Kasumi-1 (cell line): ENCODE results near the gene SLAIN2.

Source experiments
- DNase-seq, 2 experiments: peaks; one replicate each; lab custom pipeline; 2025; lab: John Stamatoyannopoulos, UW

The SLAIN2 gene

GRCh38 chr4:48369771-48370170 lies 28.4 kb downstream of the SLAIN2 start:
- no peak for DNase-seq

GRCh38 chr4:48370260-48371134 lies 29.2 kb downstream of the SLAIN2 start:
- no peak for DNase-seq

GRCh38 chr4:48372272-48372671 lies 30.9 kb downstream of the SLAIN2 start:
- DNase-seq, result no peak

GRCh38 chr4:48375651-48376304 lies 34.4 kb downstream of the SLAIN2 start:
- no peak for DNase-seq

- no peak for DNase-seq
Measured at GRCh38 chr4:48379587-48380180, 38.4 kb downstream of the SLAIN2 start.

GRCh38 chr4:48380583-48381167 lies 39.3 kb downstream of the SLAIN2 start:
- DNase-seq, result peak; percentile 43 to 50

GRCh38 chr4:48388525-48389154 lies 47.3 kb downstream of the SLAIN2 start:
- no peak for DNase-seq

GRCh38 chr4:48396043-48396442 lies 54.7 kb downstream of the SLAIN2 start:
- DNase-seq, result no peak

GRCh38 chr4:48400416-48400815 lies 59.1 kb downstream of the SLAIN2 start:
- no peak for DNase-seq

- no peak for DNase-seq
Measured at GRCh38 chr4:48403358-48403757, 62.0 kb downstream of the SLAIN2 start.

- no peak for DNase-seq
Measured at GRCh38 chr4:48403779-48404178, 62.5 kb downstream of the SLAIN2 start.

GRCh38 chr4:48405924-48406323 lies 64.6 kb downstream of the SLAIN2 start:
- no peak for DNase-seq

- no peak for DNase-seq
Measured at GRCh38 chr4:48409203-48409602, 67.9 kb downstream of the SLAIN2 start.

- no peak for DNase-seq
Measured at GRCh38 chr4:48410812-48411211, 69.5 kb downstream of the SLAIN2 start.

GRCh38 chr4:48420144-48420543 lies 78.8 kb downstream of the SLAIN2 start:
- DNase-seq, result no peak

GRCh38 chr4:48421101-48421500 lies 79.8 kb downstream of the SLAIN2 start:
- no peak for DNase-seq

- no peak for DNase-seq
Measured at GRCh38 chr4:48428926-48429325, 87.6 kb downstream of the SLAIN2 start.

- DNase-seq, result no peak
Measured at GRCh38 chr4:48429709-48430474, 88.6 kb downstream of the SLAIN2 start.

- no peak for DNase-seq
Measured at GRCh38 chr4:48431401-48431800, 90.1 kb downstream of the SLAIN2 start.

- DNase-seq, result no peak
Measured at GRCh38 chr4:48432017-48432416, 90.7 kb downstream of the SLAIN2 start.

- no peak for DNase-seq
Measured at GRCh38 chr4:48436318-48436717, 95.0 kb downstream of the SLAIN2 start.
